IPS-20b (cell line): ENCODE measurements around the gene LAMA5.

Experiments
- H3K27ac ChIP-seq: one replicate; pipeline ENCODE4 v1.5.1; 2013; ENCODE audit warnings: low read length
- H3K27me3 ChIP-seq: 2 replicates; pipeline ENCODE4 v1.6.1; 2013; ENCODE audit warnings: mild to moderate bottlenecking, low read length, inconsistent platforms; ENCODE audit not compliant: insufficient read depth
- H3K36me3 ChIP-seq: 2 replicates; pipeline ENCODE4 v1.6.1; 2013; ENCODE audit warnings: low read depth, mild to moderate bottlenecking, inconsistent platforms, low read length, moderate library complexity; ENCODE audit not compliant: insufficient read depth
- H3K4me1 ChIP-seq: 2 replicates; pipeline ENCODE4 v1.6.1; 2013; ENCODE audit warnings: mild to moderate bottlenecking, control low read depth, inconsistent platforms, low read length, moderate library complexity; ENCODE audit not compliant: insufficient read depth
- H3K4me3 ChIP-seq: 2 replicates; pipeline ENCODE4 v1.5.1; 2013; ENCODE audit warnings: mild to moderate bottlenecking, low read length, inconsistent platforms
- H3K9ac ChIP-seq: 2 replicates; pipeline ENCODE4 v1.6.1; 2013; ENCODE audit warnings: low read depth, mild to moderate bottlenecking, inconsistent platforms, low read length, moderate library complexity
- H3K9me3 ChIP-seq: 2 replicates; pipeline ENCODE4 v1.6.1; 2013; ENCODE audit warnings: mild to moderate bottlenecking, low read depth, low read length, inconsistent platforms; ENCODE audit not compliant: insufficient read depth

The LAMA5 gene, protein sequence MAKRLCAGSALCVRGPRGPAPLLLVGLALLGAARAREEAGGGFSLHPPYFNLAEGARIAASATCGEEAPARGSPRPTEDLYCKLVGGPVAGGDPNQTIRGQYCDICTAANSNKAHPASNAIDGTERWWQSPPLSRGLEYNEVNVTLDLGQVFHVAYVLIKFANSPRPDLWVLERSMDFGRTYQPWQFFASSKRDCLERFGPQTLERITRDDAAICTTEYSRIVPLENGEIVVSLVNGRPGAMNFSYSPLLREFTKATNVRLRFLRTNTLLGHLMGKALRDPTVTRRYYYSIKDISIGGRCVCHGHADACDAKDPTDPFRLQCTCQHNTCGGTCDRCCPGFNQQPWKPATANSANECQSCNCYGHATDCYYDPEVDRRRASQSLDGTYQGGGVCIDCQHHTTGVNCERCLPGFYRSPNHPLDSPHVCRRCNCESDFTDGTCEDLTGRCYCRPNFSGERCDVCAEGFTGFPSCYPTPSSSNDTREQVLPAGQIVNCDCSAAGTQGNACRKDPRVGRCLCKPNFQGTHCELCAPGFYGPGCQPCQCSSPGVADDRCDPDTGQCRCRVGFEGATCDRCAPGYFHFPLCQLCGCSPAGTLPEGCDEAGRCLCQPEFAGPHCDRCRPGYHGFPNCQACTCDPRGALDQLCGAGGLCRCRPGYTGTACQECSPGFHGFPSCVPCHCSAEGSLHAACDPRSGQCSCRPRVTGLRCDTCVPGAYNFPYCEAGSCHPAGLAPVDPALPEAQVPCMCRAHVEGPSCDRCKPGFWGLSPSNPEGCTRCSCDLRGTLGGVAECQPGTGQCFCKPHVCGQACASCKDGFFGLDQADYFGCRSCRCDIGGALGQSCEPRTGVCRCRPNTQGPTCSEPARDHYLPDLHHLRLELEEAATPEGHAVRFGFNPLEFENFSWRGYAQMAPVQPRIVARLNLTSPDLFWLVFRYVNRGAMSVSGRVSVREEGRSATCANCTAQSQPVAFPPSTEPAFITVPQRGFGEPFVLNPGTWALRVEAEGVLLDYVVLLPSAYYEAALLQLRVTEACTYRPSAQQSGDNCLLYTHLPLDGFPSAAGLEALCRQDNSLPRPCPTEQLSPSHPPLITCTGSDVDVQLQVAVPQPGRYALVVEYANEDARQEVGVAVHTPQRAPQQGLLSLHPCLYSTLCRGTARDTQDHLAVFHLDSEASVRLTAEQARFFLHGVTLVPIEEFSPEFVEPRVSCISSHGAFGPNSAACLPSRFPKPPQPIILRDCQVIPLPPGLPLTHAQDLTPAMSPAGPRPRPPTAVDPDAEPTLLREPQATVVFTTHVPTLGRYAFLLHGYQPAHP (N-terminal part only)

DNA sequence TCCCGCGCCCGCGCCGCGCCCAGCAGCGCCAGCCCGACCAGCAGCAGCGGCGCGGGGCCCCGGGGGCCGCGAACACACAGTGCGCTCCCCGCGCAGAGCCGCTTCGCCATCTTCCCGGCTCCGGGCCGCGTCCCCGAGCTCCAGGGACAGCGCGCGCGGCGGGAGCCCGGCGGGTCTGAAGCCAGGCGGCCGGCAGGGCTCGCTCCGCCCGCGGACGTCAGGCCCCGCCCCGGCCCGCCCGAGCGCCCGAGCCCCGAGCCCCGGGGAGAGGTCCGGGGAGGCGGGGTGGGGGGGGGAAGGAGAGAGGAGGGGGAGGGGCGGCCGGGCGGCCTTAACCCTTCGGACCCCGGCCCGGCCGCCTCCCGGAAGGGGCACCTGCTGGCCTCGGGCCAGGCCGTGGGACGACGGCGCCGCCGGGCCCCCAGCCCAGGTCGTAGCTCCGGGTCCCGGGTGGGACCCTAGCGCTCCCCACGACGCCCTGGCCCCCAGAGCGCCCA lies at the start of gene LAMA5:
TSS of gene LAMA5 (minus strand) at position 177 of the 497 bp plus-strand sequence. CDS start at position 110, 67 bp downstream.
- peak within 1 kb of the TSS; percentile 78 for H3K9ac ChIP-seq
- H3K9me3 ChIP-seq, result no peaks in the 10 kb centered on the region
- H3K36me3 ChIP-seq, result no peaks in the 10 kb centered on the region
- peak within 1 kb of the TSS; percentile 81 for H3K4me3 ChIP-seq
- peak within 1 kb of the TSS; percentile 68 for H3K27ac ChIP-seq
- H3K4me1 ChIP-seq, result peaks cover 43% of the 10 kb centered on the region
- H3K27me3 ChIP-seq, result peaks cover 3% of the 10 kb centered on the region; the same call in 1 of the 2 replicates

DNA sequence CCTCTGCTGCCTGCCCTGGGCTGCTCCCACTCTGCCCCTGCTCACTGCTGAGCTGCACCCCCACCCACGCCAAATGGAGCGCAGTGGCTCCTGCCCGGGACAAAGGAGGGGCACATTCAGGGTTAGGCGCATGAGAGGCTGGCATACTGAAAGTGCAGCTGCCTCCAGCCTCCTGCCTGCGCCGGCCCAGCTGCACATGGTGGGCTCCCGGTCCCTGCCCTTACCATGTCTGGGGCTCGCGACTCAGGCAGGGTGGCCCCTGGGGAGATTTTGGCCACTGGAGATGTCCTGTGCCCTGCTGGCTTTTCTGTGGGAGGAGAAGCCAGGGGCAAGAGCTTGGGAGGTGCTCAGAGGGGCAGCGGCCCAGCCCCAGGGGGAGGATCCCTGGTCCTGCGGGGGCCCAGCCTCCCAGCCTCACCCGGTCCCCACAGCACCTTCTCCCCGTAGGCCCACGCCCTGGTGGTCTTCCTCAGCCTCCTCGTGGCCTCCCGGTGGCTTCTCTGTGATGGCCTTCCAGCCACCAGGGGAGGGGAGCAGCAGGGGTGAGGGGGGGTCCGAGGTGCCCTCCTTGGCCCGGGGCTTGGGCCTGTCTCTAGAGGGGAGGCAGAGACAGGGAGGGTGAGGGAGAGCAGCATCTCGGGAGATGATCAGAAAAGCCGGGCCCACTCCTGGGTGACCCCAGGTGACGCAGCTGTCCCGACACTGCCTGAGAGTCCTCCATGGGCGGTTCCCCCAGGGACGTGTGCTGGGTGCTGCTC lies 48.4 kb upstream of the LAMA5 start:
- H3K4me3 ChIP-seq, result no peak overlapping the region
- H3K4me1 ChIP-seq, result no peaks in the 10 kb centered on the region
- H3K27ac ChIP-seq, result no peak overlapping the region
- H3K9ac ChIP-seq, result no peak overlapping the region
- H3K27me3 ChIP-seq, result no peaks in the 10 kb centered on the region; the same call in 1 of the 2 replicates
- no peaks in the 10 kb centered on the region for H3K9me3 ChIP-seq
- H3K36me3 ChIP-seq, result no peaks in the 10 kb centered on the region

DNA sequence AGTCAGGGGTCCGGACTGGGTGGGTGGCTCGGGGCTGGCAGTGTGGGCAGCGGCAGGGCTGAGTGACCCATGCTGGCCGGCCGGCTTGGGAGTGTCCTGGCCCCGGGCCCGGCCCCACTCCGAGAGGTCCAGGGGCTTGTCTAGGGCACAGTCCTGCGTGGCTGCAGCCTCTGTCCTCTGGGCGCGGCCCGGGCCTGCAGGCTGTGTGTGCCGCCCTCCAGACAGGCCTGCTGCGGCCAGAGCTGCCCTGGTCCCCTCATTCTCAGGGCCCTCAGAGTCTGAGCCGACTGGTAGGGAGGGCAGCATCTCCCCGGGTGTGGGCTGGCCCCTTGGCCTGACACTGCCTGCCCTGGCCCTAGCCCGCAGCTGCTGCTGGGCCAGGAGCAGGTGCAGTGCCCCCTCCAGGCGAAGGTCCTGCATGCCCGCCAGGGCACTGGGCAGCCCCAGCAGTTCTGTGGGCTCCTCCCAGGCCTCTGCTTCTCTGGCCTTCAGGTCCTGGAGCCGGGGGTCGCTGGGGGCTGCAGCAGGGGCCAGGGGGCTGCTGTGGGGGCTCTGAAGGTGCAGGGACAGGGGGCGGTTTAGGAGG lies 46.9 kb upstream of the LAMA5 start:
- H3K27ac ChIP-seq, result no peak overlapping the region

DNA sequence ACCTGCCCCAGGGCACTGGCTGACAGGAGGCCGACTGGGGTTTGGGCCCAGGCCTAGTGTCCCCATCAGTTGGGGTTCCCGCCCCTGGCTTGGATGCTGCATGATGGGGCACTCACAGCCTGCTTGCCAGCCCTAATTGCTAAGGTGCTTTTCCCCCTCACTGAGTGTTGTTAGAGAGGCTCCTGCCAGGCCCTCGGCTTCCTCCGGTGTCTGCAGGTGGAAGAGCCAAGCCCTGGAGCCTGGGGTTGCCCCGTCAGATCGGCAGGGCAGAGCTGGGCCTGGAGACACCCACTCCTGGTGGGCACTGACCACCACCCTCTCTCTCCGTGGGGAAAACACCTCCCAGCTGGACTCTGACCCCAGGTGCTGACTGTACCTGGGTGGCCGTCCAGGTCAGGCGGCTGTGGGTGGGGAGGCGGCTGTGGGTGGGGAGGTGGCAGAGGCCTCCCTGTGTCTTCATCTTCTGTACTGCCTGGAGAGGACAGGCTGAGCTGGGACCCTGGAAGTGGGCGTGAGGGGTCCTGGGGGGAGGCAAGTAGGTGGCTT lies 46.0 kb upstream of the LAMA5 start:
- peaks cover 16% of the 10 kb centered on the region for H3K27me3 ChIP-seq
- no peaks in the 10 kb centered on the region for H3K36me3 ChIP-seq
- no peaks in the 10 kb centered on the region for H3K4me1 ChIP-seq
- no peak overlapping the region for H3K4me3 ChIP-seq
- H3K27ac ChIP-seq, result no peak overlapping the region
- no peak overlapping the region; the same call in 1 of the 2 replicates for H3K9ac ChIP-seq
- no peaks in the 10 kb centered on the region for H3K9me3 ChIP-seq

More for the DNA sequence above, 46.9 kb upstream of the LAMA5 start:
- H3K9ac ChIP-seq, result no peak overlapping the region
- H3K36me3 ChIP-seq, result no peaks in the 10 kb centered on the region
- H3K4me3 ChIP-seq, result no peak overlapping the region
- H3K4me1 ChIP-seq, result no peaks in the 10 kb centered on the region
- H3K27me3 ChIP-seq, result peaks cover 15% of the 10 kb centered on the region
- H3K9me3 ChIP-seq, result no peaks in the 10 kb centered on the region

DNA sequence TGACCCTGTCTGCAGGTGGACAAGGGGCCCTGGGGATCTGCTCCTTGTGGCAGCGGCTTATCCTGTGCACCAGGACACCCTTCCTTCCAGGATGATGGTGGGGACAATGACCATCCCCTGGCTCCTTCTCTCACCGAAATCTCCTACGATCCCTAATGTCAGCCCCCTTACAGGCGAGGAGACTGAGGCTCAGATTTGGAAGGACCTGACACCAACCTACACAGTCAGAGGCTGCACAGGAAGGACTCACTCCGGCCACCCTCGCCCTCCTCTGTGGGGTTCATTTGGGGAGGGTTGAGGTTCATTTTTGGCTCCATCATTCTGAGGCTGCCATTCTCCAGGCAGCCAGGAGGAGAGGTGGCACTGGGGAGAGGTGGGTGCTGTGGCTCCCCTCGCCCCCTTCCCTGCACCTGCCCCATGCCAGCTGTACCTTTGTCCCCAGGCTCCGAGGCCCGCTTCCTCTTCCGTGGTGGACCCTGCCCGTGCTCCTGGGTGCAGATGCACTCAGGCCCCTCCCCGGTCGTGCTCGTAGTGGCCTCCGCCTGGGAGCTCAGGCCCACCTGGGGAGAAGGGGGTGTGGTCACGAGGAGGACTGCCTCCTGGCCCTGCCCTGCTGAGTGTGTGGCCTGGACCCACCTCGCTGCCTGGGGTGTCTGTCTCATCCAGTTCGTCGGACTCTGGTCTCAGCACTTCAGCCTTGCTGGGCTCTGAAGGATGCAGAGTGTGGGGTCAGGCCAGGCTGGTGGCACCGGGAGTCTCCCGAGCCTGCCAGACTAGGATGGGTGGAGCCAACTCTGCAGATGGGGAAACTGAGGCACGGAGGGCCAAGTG lies 45.3 kb upstream of the LAMA5 start:
- no peaks in the 10 kb centered on the region for H3K9me3 ChIP-seq
- H3K4me3 ChIP-seq, result no peak overlapping the region
- H3K27ac ChIP-seq, result no peak overlapping the region
- peaks cover 23% of the 10 kb centered on the region for H3K27me3 ChIP-seq
- H3K9ac ChIP-seq, result no peak overlapping the region
- H3K36me3 ChIP-seq, result no peaks in the 10 kb centered on the region
- H3K4me1 ChIP-seq, result no peaks in the 10 kb centered on the region

DNA sequence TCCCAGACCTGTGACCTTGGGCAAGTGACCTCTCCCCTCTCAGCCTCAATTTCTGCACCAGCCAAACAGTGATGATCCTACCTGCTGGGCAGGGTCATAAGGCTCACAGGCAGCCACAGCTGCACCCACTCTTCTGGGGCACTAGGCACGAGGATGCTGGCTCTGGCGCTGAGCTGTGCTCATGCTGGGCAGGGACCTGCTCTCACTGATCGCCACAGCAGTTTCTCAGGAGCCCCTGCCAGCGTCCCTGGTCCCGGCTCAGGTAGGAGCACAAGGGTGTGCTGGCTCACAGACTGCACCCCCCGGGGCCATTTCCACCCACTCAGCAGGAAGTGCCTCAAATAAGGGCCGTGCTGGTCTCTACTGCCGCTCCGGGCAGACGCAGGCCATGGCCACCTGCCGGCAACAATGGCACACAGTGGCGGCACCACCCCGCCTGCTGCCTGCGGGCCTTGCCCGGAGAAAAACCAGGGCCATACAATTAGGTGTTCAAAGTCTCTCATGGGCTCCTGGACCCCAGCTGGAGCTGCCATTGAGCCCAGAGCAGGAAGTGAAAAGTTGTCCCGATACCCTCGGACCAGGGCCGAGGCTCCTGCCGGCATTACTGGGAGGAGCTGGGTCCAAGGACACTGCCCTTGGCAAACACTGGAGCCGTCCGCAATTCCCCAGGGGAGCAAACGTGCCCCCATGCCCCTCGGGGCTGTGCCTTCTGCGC lies 44.5 kb upstream of the LAMA5 start:
- Histone ChIP-seq H3K9ac (no peak overlapping the region), H3K9me3 (no peaks in the 10 kb centered on the region), H3K27ac (no peak overlapping the region), H3K36me3 (no peaks in the 10 kb centered on the region), H3K4me1 (no peaks in the 10 kb centered on the region), H3K27me3 (peaks cover 23% of the 10 kb centered on the region), H3K4me3 (no peak overlapping the region)

DNA sequence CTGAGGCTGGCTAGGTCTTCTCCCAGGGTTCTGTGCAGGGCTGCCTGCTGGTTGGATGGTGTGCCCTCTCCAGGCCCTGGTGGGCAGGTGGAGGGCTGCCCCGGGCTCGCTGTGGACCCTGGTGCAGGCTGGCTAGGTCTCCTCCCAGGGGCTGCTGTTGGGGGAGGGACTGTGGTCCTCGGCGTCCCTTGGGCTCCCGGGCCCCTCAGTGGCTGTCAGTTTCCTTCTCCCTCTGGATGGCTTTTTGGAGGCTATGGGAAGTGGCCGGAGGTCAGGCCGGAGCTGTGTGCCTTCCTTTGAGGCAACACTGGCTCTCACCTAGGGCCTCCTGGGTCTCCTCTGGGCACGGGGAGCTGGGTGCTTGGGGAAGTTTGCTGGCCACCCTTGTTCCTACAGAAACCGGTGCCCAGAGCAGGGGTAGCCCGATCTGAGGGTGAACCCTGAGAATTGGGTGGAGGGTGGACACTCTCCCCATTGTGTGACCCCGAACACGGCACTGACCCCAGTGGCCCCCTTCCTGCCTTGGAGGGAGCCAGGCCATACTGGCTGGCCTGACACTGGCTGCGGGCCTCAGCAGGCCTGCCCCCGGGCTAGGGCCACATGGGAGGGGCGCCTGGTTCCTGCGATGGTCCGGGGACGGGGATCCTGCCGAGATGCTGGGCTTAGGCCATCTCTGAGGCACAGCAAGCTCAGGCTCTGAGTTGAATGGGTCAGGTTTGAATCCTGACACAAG lies 43.8 kb upstream of the LAMA5 start:
- Histone ChIP-seq H3K36me3 (no peaks in the 10 kb centered on the region), H3K4me3 (no peak overlapping the region), H3K9ac (no peak overlapping the region), H3K27me3 (peaks cover 23% of the 10 kb centered on the region), H3K4me1 (0 out of 2 replicates have a peak, but pooled peaks cover 3% of the 10 kb centered on the region), H3K27ac (no peak overlapping the region), H3K9me3 (no peaks in the 10 kb centered on the region)

DNA sequence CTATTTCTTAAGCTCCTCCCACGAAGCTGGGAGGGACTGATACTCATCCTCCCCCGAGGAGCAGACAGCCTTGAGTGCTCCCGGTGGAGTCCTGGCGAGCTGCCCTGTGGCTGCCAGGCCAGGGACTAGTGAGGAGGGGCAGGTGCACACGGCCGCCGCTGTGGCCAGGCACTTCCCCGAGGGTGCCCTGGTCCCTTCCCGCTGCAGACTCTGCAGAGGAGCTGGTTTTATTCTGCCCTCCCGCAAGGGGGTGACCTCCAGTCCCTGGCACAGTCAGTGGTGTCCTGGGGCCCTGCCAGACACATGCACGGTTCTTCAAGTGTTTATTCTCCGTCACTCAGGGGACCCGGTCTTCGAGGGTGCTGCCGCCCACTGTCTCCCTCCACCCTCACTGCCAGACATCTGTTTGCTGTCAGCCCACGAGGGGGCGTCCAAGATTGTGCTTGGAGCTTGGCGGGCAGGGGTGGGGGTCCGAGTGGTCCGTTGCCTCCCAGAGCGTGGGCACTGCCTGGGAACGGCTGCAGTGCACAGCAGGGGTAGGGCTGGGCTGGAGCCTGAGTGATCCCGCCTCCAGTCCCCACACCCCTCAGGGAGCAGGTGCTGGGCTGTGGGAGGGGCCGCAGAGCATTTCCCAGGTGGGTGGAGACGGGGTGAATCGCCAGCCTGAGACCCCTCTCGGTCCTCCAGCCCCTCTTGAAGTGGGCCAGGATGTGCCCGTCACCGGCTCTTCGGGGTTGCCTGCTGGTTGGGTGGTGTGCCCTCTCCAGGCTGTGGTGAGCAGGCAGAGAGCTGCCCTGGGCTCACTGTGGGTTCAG lies 43.0 kb upstream of the LAMA5 start:
- Histone ChIP-seq H3K27me3 (peaks cover 23% of the 10 kb centered on the region), H3K27ac (no peak overlapping the region), H3K9me3 (no peaks in the 10 kb centered on the region), H3K4me3 (no peak overlapping the region; the same call in 1 of the 2 replicates), H3K36me3 (no peaks in the 10 kb centered on the region), H3K4me1 (0 out of 2 replicates have a peak, but pooled peaks cover 3% of the 10 kb centered on the region), H3K9ac (no peak overlapping the region)
